Hepatocyte (in vitro differentiated cells): Measurements from ENCODE around the gene HS6ST1.

Experiments used
- CTCF ChIP-seq: fragments of 200-600 bp; sonication (generic); IDR thresholded peaks from 2 replicates; pipeline ENCODE4 v1.5.1; 2016; ENCODE audit warnings: antibody characterized with exemption, mild to moderate bottlenecking; ENCODE audit not compliant: poor library complexity
- EZH2 ChIP-seq: fragments of 200-600 bp; sonication (generic); IDR thresholded peaks from 2 replicates; pipeline ENCODE4 v1.6.1; 2016; ENCODE audit warnings: antibody characterized with exemption, mild to moderate bottlenecking, borderline replicate concordance

GRCh38 chr2:128320192-128320905 is 1.7 kb upstream of the HS6ST1 start:
- TF ChIP-seq CTCF (no peak), EZH2 (no peak)
